GM18511 (cell line): Measurements from ENCODE around the gene PGS1.

ENCODE experiments used
- ATAC-seq: cut with Tn5 transposase; IDR thresholded peaks from one replicate; pipeline ENCODE4 v1.9.1; 2021; ENCODE audit warnings: mild to moderate bottlenecking, moderate library complexity; ENCODE audit not compliant: unreplicated experiment

PGS1 gene

GRCh38 chr17:78466786-78467715, 88.6 kb downstream of the PGS1 start:
- ATAC-seq, result no peak

- no peak for ATAC-seq
Measured at GRCh38 chr17:78468366-78468765, 89.9 kb downstream of the PGS1 start.

GRCh38 chr17:78469443-78469842, 91.0 kb downstream of the PGS1 start:
- no peak for ATAC-seq

- ATAC-seq, result no peak
Measured at GRCh38 chr17:78471635-78472034, 93.2 kb downstream of the PGS1 start.

DNA sequence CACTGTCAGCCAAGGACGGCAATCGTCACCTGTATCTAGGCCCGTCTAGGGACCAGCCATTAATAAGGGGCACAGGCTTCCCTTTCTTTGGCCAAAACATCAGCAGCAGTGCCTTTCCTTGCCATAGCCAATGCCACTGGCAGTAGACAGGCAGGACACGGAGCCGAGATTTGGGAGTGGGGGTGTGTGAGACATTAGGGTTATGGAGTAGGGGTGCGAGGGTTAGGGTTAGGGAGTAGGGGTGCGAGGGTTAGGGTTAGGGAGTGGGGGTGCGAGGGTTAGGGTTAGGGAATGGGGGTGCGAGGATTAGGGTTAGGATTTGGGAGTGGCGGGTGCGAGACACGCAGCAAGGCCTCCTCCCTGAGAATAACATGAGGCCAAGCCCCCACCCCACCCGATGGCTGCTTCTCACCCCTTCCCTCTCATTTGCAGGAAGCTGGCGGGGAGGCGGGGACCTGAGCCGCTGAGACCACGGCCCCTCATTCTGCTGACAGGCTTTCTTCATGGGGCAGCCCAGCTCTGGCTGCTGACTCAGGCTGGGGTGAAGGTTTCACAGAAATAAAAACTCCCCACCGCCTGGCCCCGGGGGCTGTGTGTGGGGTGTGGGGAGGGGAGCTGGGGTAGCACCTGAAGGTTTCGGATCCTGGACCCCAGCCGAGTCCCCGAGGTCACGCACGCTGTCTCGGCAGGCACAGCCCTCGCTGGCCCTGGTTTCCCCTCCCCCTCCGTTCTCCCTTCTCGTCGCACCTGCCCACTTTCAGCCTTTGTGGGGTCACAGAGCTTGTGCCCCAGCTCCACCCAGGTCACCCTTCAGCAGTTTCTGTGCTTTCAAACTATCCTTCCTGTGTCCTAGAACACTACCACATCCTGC, 93.8 kb downstream of the PGS1 start:
- ATAC-seq, result peak; percentile 47

DNA sequence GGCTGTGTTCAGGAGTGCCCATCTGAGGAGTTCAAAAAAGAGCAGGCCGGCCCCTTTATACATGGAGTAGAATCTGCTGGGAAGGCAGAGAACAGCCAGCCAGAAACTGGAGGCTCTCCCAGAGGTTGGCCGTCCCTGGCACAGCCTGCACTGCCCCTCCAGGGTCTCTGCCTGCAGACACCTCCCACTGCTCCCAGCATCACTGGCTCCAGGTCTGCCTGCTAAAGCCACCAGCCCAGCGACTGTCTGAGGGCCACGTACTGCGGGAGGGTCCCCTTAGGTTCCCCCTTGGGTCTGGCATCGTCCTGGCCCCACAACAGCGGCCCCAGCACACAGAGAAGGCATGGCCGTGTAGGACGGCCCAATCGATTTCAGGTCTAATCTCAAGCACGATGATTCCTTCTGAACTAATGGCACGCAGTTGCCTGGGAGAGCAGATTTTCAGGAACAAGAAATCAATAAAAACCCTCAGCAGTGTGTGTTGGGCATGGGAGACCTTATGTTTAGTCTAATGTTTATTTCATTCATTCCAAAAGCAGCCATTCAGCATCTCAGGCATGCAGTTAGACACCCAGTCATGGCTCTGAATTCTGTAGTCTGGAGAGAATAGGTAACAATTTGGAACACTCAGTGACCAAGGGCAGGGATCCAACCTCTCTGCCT, 95.6 kb downstream of the PGS1 start:
- ATAC-seq, result no peak
